IMR-90 (cell line): ENCODE measurements around the gene NOL4L. TPM values are rescaled to one million over a fixed set of nuclear protein-coding genes. Genes with fewer than 3 reads are reported as not detected.

Source experiments
- ATAC-seq: fragments of 200-7000 bp; cut with Tn5 transposase; 2 replicates; pipeline ENCODE4 v1.9.1; 2020; ENCODE audit warnings: low read depth, mild to moderate bottlenecking, moderate library complexity
- BruUV-seq: library from RNA; stranded (reverse); fragments of 400-500 nt; replicated peaks from 2 replicates; lab custom pipeline; 2021; lab: Mats Ljungman, UMichigan
- CTCF ChIA-PET: fragments of 300-600 bp; formaldehyde crosslinking; extraction: SDS; loops from one replicate; lab custom pipeline; 2021; ENCODE audit warnings: antibody characterized with exemption; lab: Yijun Ruan, JAX
- POLR2A ChIA-PET: fragments of 300-600 bp; sonication (Branson Sonifier 250); formaldehyde crosslinking; loops from one replicate; lab custom pipeline; 2022; ENCODE audit warnings: antibody characterized with exemption; ENCODE audit not compliant: unreplicated experiment; lab: Charles Lee
- DNase-seq: peaks from one replicate; pipeline ENCODE4 v3.0.0; 2013
- H2AFZ ChIP-seq: replicated peaks from 2 replicates; pipeline ENCODE3; 2013; ENCODE audit warnings: low read length, mild to moderate bottlenecking; ENCODE audit not compliant: poor library complexity
- H2AK5ac ChIP-seq: 2 replicates; pipeline ENCODE4 v1.6.1; 2013; ENCODE audit warnings: low read depth, low read length, inconsistent platforms
- H2AK9ac ChIP-seq: replicated peaks from 2 replicates; pipeline ENCODE3; 2013; ENCODE audit warnings: mild to moderate bottlenecking, low read depth, low read length, moderate library complexity; ENCODE audit not compliant: poor library complexity
- H2BK120ac ChIP-seq: 2 replicates; pipeline ENCODE4 v1.6.1; 2013; ENCODE audit warnings: low read depth, low read length, inconsistent platforms
- H2BK15ac ChIP-seq: 3 replicates; pipeline ENCODE4 v1.6.1; 2013; ENCODE audit warnings: low read depth, low read length, inconsistent platforms
- H2BK20ac ChIP-seq: 2 replicates; pipeline ENCODE4 v1.6.1; 2013; ENCODE audit warnings: low read depth, mild to moderate bottlenecking, inconsistent platforms, low read length, moderate library complexity
- H2BK5ac ChIP-seq: 2 replicates; pipeline ENCODE4 v1.6.1; 2013; ENCODE audit warnings: mild to moderate bottlenecking, low read depth, low read length, inconsistent platforms; ENCODE audit not compliant: poor library complexity, severe bottlenecking
- H3K14ac ChIP-seq: replicated peaks from 2 replicates; pipeline ENCODE4 v1.6.1; 2013; ENCODE audit warnings: low read depth, low read length, inconsistent platforms
- H3K18ac ChIP-seq: 2 replicates; pipeline ENCODE4 v1.6.1; 2013; ENCODE audit warnings: low read depth, low read length, control low read depth
- H3K23ac ChIP-seq: 2 replicates; pipeline ENCODE4 v1.6.1; 2013; ENCODE audit warnings: low read depth, low read length, inconsistent platforms
- H3K27ac ChIP-seq: 2 replicates; pipeline ENCODE4 v1.5.1; 2013; ENCODE audit warnings: mild to moderate bottlenecking, control low read depth, low read length; ENCODE audit not compliant: insufficient read depth
- H3K27me3 ChIP-seq: 2 replicates; pipeline ENCODE4 v1.6.1; 2013; ENCODE audit warnings: low read length; ENCODE audit not compliant: control insufficient read depth, insufficient read depth
- H3K36me3 ChIP-seq: 2 replicates; pipeline ENCODE4 v1.6.1; 2013; ENCODE audit warnings: low read length, mixed read lengths; ENCODE audit not compliant: control insufficient read depth, insufficient read depth
- H3K4ac ChIP-seq: 2 replicates; pipeline ENCODE4 v1.6.1; 2013; ENCODE audit warnings: low read depth, low read length, inconsistent platforms
- H3K4me1 ChIP-seq: 2 replicates; pipeline ENCODE4 v1.6.1; 2013; ENCODE audit warnings: low read length, mixed read lengths; ENCODE audit not compliant: control insufficient read depth, insufficient read depth
- H3K4me2 ChIP-seq: 2 replicates; pipeline ENCODE4 v1.6.1; 2013; ENCODE audit warnings: low read depth, mild to moderate bottlenecking, control low read depth, low read length, moderate library complexity
- H3K4me3 ChIP-seq: 2 replicates; pipeline ENCODE4 v1.5.1; 2013; ENCODE audit warnings: low read depth, mild to moderate bottlenecking, control low read depth, low read length, moderate library complexity; ENCODE audit not compliant: insufficient read depth
- H3K56ac ChIP-seq: 2 replicates; pipeline ENCODE4 v1.6.1; 2013; ENCODE audit warnings: low read length, inconsistent platforms; ENCODE audit not compliant: insufficient read depth; ENCODE audit errors: extremely low read depth
- H3K79me1 ChIP-seq, 2 experiments: 2 replicates each; pipeline ENCODE4 v1.6.1; 2013; ENCODE audit warnings: low read length in 2 of 2, inconsistent platforms in 1 of 2, low read depth in 1 of 2
- H3K9ac ChIP-seq: 2 replicates; pipeline ENCODE4 v1.6.1; 2013; ENCODE audit warnings: low read depth, low read length, control low read depth
- H3K9me1 ChIP-seq: 2 replicates; pipeline ENCODE4 v1.6.1; 2013; ENCODE audit warnings: low read length, inconsistent platforms; ENCODE audit not compliant: insufficient read depth
- H3K9me3 ChIP-seq: 2 replicates; pipeline ENCODE4 v1.6.1; 2013; ENCODE audit warnings: low read length; ENCODE audit not compliant: control insufficient read depth, insufficient read depth
- H4K20me1 ChIP-seq: 2 replicates; pipeline ENCODE4 v1.6.1; 2013; ENCODE audit warnings: low read length, inconsistent platforms; ENCODE audit not compliant: insufficient read depth
- H4K5ac ChIP-seq: 2 replicates; pipeline ENCODE4 v1.6.1; 2013; ENCODE audit warnings: mild to moderate bottlenecking, low read depth, low read length, control low read depth
- H4K8ac ChIP-seq, 2 experiments: 2 replicates each; pipeline ENCODE4 v1.6.1; 2013; ENCODE audit warnings: low read depth in 2 of 2, low read length in 2 of 2, control low read depth in 1 of 2, inconsistent platforms in 1 of 2
- H4K91ac ChIP-seq: 2 replicates; pipeline ENCODE4 v1.6.1; 2013; ENCODE audit warnings: low read depth, low read length, inconsistent platforms; ENCODE audit not compliant: insufficient read depth
- BHLHE40 ChIP-seq: fragments of 150-350 bp; IDR thresholded peaks from 2 replicates; pipeline ENCODE4 v1.6.1; 2016; ENCODE audit warnings: mild to moderate bottlenecking, low read depth, low read length
- CEBPB ChIP-seq: IDR thresholded peaks from 2 replicates; pipeline ENCODE4 v1.6.1; 2012; ENCODE audit warnings: low read depth, low read length, improper control_type of control experiment
- MXI1 ChIP-seq: IDR thresholded peaks from 2 replicates; pipeline ENCODE4 v1.6.1; 2012; ENCODE audit warnings: low read depth, mild to moderate bottlenecking, low read length, moderate library complexity, borderline replicate concordance
- RAD21 ChIP-seq: IDR thresholded peaks from 2 replicates; pipeline ENCODE4 v1.6.1; 2012; ENCODE audit warnings: low read length, improper control_type of control experiment
- RCOR1 ChIP-seq: IDR thresholded peaks from 2 replicates; pipeline ENCODE4 v1.6.1; 2012; ENCODE audit warnings: mild to moderate bottlenecking, low read length, improper control_type of control experiment; ENCODE audit not compliant: insufficient replicate concordance
- SMC3 ChIP-seq: fragments of 150-350 bp; IDR thresholded peaks from 2 replicates; pipeline ENCODE4 v1.6.1; 2016; ENCODE audit warnings: low read depth, mild to moderate bottlenecking, antibody characterized with exemption, low read length, moderate library complexity
- USF2 ChIP-seq: fragments of 150-350 bp; IDR thresholded peaks from 2 replicates; pipeline ENCODE4 v1.6.1; 2017; ENCODE audit warnings: mild to moderate bottlenecking, antibody characterized with exemption, low read length, low read depth
- WGBS, 2 experiments: methylation state at CpG; one replicate each; pipeline versions ENCODE4 v1.1.5 to v1.1.7; 2013; ENCODE audit warnings: missing lambda C conversion rate in 2 of 2; ENCODE audit not compliant: insufficient read length in 1 of 2; ENCODE audit errors: extremely low coverage in 2 of 2; 5-methylcytosine and 5-hydroxymethylcytosine counted together
- dilution Hi-C: fragments of 300-500 bp; cut with HindIII; formaldehyde crosslinking; loops from one replicate; pipeline ENCODE4 v1.14.3; 2018; ENCODE audit warnings: low sequenced_read_pairs; ENCODE audit not compliant: unreplicated experiment
- in situ Hi-C: fragments of 300-500 bp; cut with MboI; formaldehyde crosslinking; loops from 3 replicates; pipeline ENCODE4 v1.14.3; 2019; ENCODE audit warnings: low sequenced_read_pairs, inconsistent platforms, mixed read lengths
- intact Hi-C: fragments of 100-400 bp; cut with micrococcal nuclease; formaldehyde crosslinking; loops from 2 replicates; pipeline ENCODE4 v1.10.0; 2022
- polyA plus RNA-seq, 3 experiments: library from polyadenylated mRNA; depleted of rRNA; stranded (reverse); fragments of >200 nt; gene quantifications; 2 replicates each; pipeline ENCODE4 v1.2.3, GENCODE V29; 2012; ENCODE audit warnings: low replicate concordance in 1 of 3
- total RNA-seq: library from RNA; depleted of rRNA; stranded (reverse); fragments of >200 nt; gene quantifications from 2 replicates; pipeline ENCODE4 v1.2.3, GENCODE V29; 2012
- TF ChIP-seq, protein P1 (sequence below): conservative IDR thresholded peaks from 2 replicates; pipeline ENCODE4 v1.5.1; 2012; ENCODE audit warnings: mild to moderate bottlenecking, low read depth, low read length, improper control_type of control experiment

Gene NOL4L
- total and polyA plus RNA-seq, 2 of the 4 experiments (the other 2 are of a cell fraction): 4.7 to 13.3 TPM

- no peak overlapping the region for H4K5ac ChIP-seq
- H3K27me3 ChIP-seq: peaks cover 26% of the 10 kb centered on the region
- ChIA-PET CTCF (no interaction called here), POLR2A (no interaction called here)
- no peaks in the 10 kb centered on the region for H3K79me1 ChIP-seq
- H2BK5ac ChIP-seq: no peak overlapping the region
- intact Hi-C loops (no loop called here), in situ Hi-C loops (no loop called here), dilution Hi-C loops (no loop called here)
- WGBS, 2 experiments: 7% methylated on average over 18 of the region's 32 CpGs; no CpG with 5 or more reads in 1 of the 2 experiments
- TF ChIP-seq MXI1 (no peak), USF2 (no peak), SMC3 (no peak), RAD21 (no peak), RCOR1 (no peak), BHLHE40 (no peak), CEBPB (no peak)
- TF ChIP-seq, protein P1, sequence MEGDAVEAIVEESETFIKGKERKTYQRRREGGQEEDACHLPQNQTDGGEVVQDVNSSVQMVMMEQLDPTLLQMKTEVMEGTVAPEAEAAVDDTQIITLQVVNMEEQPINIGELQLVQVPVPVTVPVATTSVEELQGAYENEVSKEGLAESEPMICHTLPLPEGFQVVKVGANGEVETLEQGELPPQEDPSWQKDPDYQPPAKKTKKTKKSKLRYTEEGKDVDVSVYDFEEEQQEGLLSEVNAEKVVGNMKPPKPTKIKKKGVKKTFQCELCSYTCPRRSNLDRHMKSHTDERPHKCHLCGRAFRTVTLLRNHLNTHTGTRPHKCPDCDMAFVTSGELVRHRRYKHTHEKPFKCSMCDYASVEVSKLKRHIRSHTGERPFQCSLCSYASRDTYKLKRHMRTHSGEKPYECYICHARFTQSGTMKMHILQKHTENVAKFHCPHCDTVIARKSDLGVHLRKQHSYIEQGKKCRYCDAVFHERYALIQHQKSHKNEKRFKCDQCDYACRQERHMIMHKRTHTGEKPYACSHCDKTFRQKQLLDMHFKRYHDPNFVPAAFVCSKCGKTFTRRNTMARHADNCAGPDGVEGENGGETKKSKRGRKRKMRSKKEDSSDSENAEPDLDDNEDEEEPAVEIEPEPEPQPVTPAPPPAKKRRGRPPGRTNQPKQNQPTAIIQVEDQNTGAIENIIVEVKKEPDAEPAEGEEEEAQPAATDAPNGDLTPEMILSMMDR: no peak
- H3K4me2 ChIP-seq: no peak overlapping the region
- H3K23ac ChIP-seq: no peak overlapping the region
- no peak overlapping the region for H3K56ac ChIP-seq
- BruUV-seq: no TSS peak
- H2BK15ac ChIP-seq: no peak overlapping the region
- H4K20me1 ChIP-seq: no peaks in the 10 kb centered on the region; the same call in 1 of the 2 replicates
- H2AK5ac ChIP-seq: no peak overlapping the region
- H4K91ac ChIP-seq: no peak overlapping the region
- H3K9me1 ChIP-seq: peaks cover 10% of the 10 kb centered on the region; the same call in 1 of the 2 replicates
- H4K8ac ChIP-seq: no peak overlapping the region
- no peaks in the 10 kb centered on the region for H3K36me3 ChIP-seq
- H3K18ac ChIP-seq: no peak overlapping the region
- H3K27ac ChIP-seq: no peak overlapping the region
- H3K9ac ChIP-seq: no peak overlapping the region
- peaks cover 5% of the 10 kb centered on the region; the same call in 1 of the 2 replicates for H3K4me1 ChIP-seq
- no peak overlapping the region for H2AFZ ChIP-seq
- no peak overlapping the region for H2BK120ac ChIP-seq
- H3K4me3 ChIP-seq: no peak overlapping the region; the same call in 1 of the 2 replicates
- ATAC-seq (no peak), DNase-seq (no peak)
- H3K9me3 ChIP-seq: no peaks in the 10 kb centered on the region
- H3K14ac ChIP-seq: no peak overlapping the region
- no peak overlapping the region for H2BK20ac ChIP-seq
- H2AK9ac ChIP-seq: no peak overlapping the region
- H3K4ac ChIP-seq: no peak overlapping the region
Measured at GRCh38 chr20:32585586-32586127, 524 bp upstream of the NOL4L start.
